Duodenal mucosa (tissue), 2 donors: Measurements from ENCODE around the gene THADA.

Source experiments
- H3K27ac ChIP-seq: one replicate; pipeline ENCODE4 v1.7.0; 2013; ENCODE audit warnings: low read depth, low read length
- H3K27me3 ChIP-seq, 2 donors: one replicate each; pipeline ENCODE4 v1.7.0; 2013; ENCODE audit warnings: low read length in 2 of 2, control low read depth in 1 of 2; ENCODE audit not compliant: insufficient read depth in 2 of 2, control insufficient read depth in 1 of 2
- H3K36me3 ChIP-seq, 2 donors: one replicate each; pipeline ENCODE4 v1.7.0; 2013; ENCODE audit warnings: low read length in 2 of 2, control low read depth in 1 of 2; ENCODE audit not compliant: insufficient read depth in 2 of 2, control insufficient read depth in 1 of 2
- H3K4me1 ChIP-seq, 2 donors: one replicate each; pipeline ENCODE4 v1.7.0; 2013; ENCODE audit warnings: low read length in 2 of 2, control low read depth in 1 of 2; ENCODE audit not compliant: insufficient read depth in 2 of 2, control insufficient read depth in 1 of 2
- H3K4me3 ChIP-seq, 2 donors: one replicate each; pipeline ENCODE4 v1.7.0; 2013; ENCODE audit warnings: low read length in 2 of 2, low read depth in 1 of 2
- H3K9ac ChIP-seq, 2 donors: one replicate each; pipeline ENCODE4 v1.7.0; 2013; ENCODE audit warnings: low read length in 2 of 2, low read depth in 1 of 2
- H3K9me3 ChIP-seq, 2 donors: one replicate each; pipeline ENCODE4 v1.7.0; 2013; ENCODE audit warnings: low read length in 2 of 2, control low read depth in 1 of 2; ENCODE audit not compliant: control insufficient read depth in 1 of 2

Gene THADA

GRCh38 chr2:43220229-43220751 lies 375.5 kb downstream of the THADA start:
- Histone ChIP-seq H3K4me3 (peak overlapping the region; percentile 75 to 91), H3K36me3 (peaks cover 24 to 35% of the 10 kb centered on the region in 2 donors), H3K9ac (peak overlapping the region; percentile 79 to 91), H3K27me3 (no peaks in the 10 kb centered on the region), H3K4me1 (peaks cover 40 to 44% of the 10 kb centered on the region in 2 donors), H3K27ac (peak overlapping the region; percentile 98), H3K9me3 (no peaks in the 10 kb centered on the region)

- peaks cover 19 to 29% of the 10 kb centered on the region in 2 donors for H3K36me3 ChIP-seq
- H3K4me1 ChIP-seq = peaks cover 40 to 44% of the 10 kb centered on the region in 2 donors
- H3K9ac ChIP-seq = peak overlapping the region; percentile 79 to 91
- H3K27me3 ChIP-seq = no peaks in the 10 kb centered on the region
- peak overlapping the region; percentile 98 for H3K27ac ChIP-seq
- no peaks in the 10 kb centered on the region for H3K9me3 ChIP-seq
- peak overlapping the region; percentile 75 to 91 for H3K4me3 ChIP-seq
These were observed 376.2 kb downstream of the THADA start for GRCh38 chr2:43219383-43220228.

- Histone ChIP-seq H3K4me1 (peaks cover 40 to 44% of the 10 kb centered on the region in 2 donors), H3K27ac (peak overlapping the region; percentile 98), H3K36me3 (peaks cover 16 to 24% of the 10 kb centered on the region in 2 donors), H3K9me3 (no peaks in the 10 kb centered on the region), H3K27me3 (no peaks in the 10 kb centered on the region), H3K4me3 (peak overlapping the region; percentile 75 to 91), H3K9ac (peak overlapping the region; percentile 79 to 91)
These were observed 377.0 kb downstream of the THADA start for GRCh38 chr2:43218702-43219382.

- Histone ChIP-seq H3K9me3 (no peaks in the 10 kb centered on the region), H3K27ac (peak overlapping the region; percentile 98), H3K4me1 (peaks cover 41 to 44% of the 10 kb centered on the region in 2 donors), H3K9ac (peak overlapping the region; percentile 79 to 91), H3K4me3 (peak overlapping the region; percentile 75 to 91), H3K36me3 (peaks cover 10 to 19% of the 10 kb centered on the region in 2 donors), H3K27me3 (no peaks in the 10 kb centered on the region)
These were observed 377.6 kb downstream of the THADA start for GRCh38 chr2:43218155-43218701.

- Histone ChIP-seq H3K4me3 (no peak overlapping the region), H3K27ac (peak overlapping the region; percentile 98), H3K9ac (peak overlapping the region; percentile 79 to 91), H3K36me3 (peaks cover 4 to 11% of the 10 kb centered on the region in 2 donors), H3K9me3 (no peaks in the 10 kb centered on the region), H3K4me1 (peaks cover 48 to 51% of the 10 kb centered on the region in 2 donors), H3K27me3 (no peaks in the 10 kb centered on the region)
These were observed 378.3 kb downstream of the THADA start for GRCh38 chr2:43217228-43218154.

- Histone ChIP-seq H3K9ac (no peak overlapping the region), H3K27ac (no peak overlapping the region), H3K27me3 (no peaks in the 10 kb centered on the region), H3K36me3 (peaks cover 0 to 5% of the 10 kb centered on the region in 2 donors), H3K4me3 (no peak overlapping the region), H3K9me3 (no peaks in the 10 kb centered on the region), H3K4me1 (peaks cover 47 to 48% of the 10 kb centered on the region in 2 donors)
These were observed 379.2 kb downstream of the THADA start for GRCh38 chr2:43216629-43217028.

- no peaks in the 10 kb centered on the region for H3K9me3 ChIP-seq
- H3K36me3 ChIP-seq = no peaks in the 10 kb centered on the region
- peaks cover 39 to 42% of the 10 kb centered on the region in 2 donors for H3K4me1 ChIP-seq
- H3K9ac ChIP-seq = no peak overlapping the region
- H3K27ac ChIP-seq = no peak overlapping the region
- H3K4me3 ChIP-seq = no peak overlapping the region
- no peaks in the 10 kb centered on the region for H3K27me3 ChIP-seq
These were observed 380.1 kb downstream of the THADA start for GRCh38 chr2:43215673-43216255.

- no peak overlapping the region for H3K4me3 ChIP-seq
- H3K4me1 ChIP-seq = peaks cover 32 to 40% of the 10 kb centered on the region in 2 donors
- H3K36me3 ChIP-seq = no peaks in the 10 kb centered on the region
- no peak overlapping the region for H3K27ac ChIP-seq
- no peak overlapping the region for H3K9ac ChIP-seq
- no peaks in the 10 kb centered on the region for H3K27me3 ChIP-seq
- H3K9me3 ChIP-seq = no peaks in the 10 kb centered on the region
These were observed 381.6 kb downstream of the THADA start for GRCh38 chr2:43214253-43214652.

GRCh38 chr2:43212931-43213330 lies 382.9 kb downstream of the THADA start:
- no peak overlapping the region for H3K4me3 ChIP-seq
- peaks cover 19 to 30% of the 10 kb centered on the region in 2 donors for H3K4me1 ChIP-seq
- H3K9me3 ChIP-seq = no peaks in the 10 kb centered on the region
- H3K9ac ChIP-seq = peak overlapping the region in 1 of 2 donors; percentile 4
- H3K27me3 ChIP-seq = no peaks in the 10 kb centered on the region
- no peak overlapping the region for H3K27ac ChIP-seq
- H3K36me3 ChIP-seq = no peaks in the 10 kb centered on the region
